SIG-M5 treated with dmso at 0.1 percent for 504 hours (cell line): Measurements from ENCODE around the gene RINL.
"Not testable (repeated sequence)": the region's sequence is repeated elsewhere in the genome, so short reads cannot be mapped to it uniquely, and the experiment has no call there.

ENCODE experiments used
- DNase-seq: peaks from one replicate; lab custom pipeline; 2025; ENCODE audit not compliant: unreplicated experiment; lab: John Stamatoyannopoulos, UW

Gene RINL

GRCh38 chr19:38836159-38836982, 41.7 kb downstream of the RINL start:
- no peak for DNase-seq

GRCh38 chr19:38834590-38834989, 43.5 kb downstream of the RINL start:
- DNase-seq: no peak

- no peak for DNase-seq
Observed at GRCh38 chr19:38834104-38834490, 44.0 kb downstream of the RINL start.

- DNase-seq: no peak
Observed at GRCh38 chr19:38833092-38833425, 45.0 kb downstream of the RINL start.

- peak; percentile 76 for DNase-seq
Observed at GRCh38 chr19:38831142-38831605, 46.9 kb downstream of the RINL start.

- no peak for DNase-seq
Observed at GRCh38 chr19:38830039-38830733, 47.9 kb downstream of the RINL start.

- DNase-seq: peak; percentile 42
Observed at GRCh38 chr19:38829203-38829602, 48.9 kb downstream of the RINL start.

GRCh38 chr19:38826856-38827551, 51.1 kb downstream of the RINL start:
- DNase-seq: no peak

GRCh38 chr19:38825936-38826335, 52.1 kb downstream of the RINL start:
- DNase-seq: not testable (repeated sequence)

GRCh38 chr19:38821230-38821825, 56.7 kb downstream of the RINL start:
- not testable (repeated sequence) for DNase-seq

GRCh38 chr19:38819231-38819920, 58.7 kb downstream of the RINL start:
- no peak for DNase-seq
